Limb (tissue), 2 donors: Measurements from ENCODE around the gene TMSB15C.
"Not testable (repeated sequence)": the region's sequence is repeated elsewhere in the genome, so short reads cannot be mapped to it uniquely, and the experiment has no call there.

Source experiments
- DNase-seq, 2 donors: peaks; one replicate each; pipeline ENCODE4 v3.0.0-alpha.2; 2016; ENCODE audit errors: extremely low spot score in 2 of 2

TMSB15C gene

DNA sequence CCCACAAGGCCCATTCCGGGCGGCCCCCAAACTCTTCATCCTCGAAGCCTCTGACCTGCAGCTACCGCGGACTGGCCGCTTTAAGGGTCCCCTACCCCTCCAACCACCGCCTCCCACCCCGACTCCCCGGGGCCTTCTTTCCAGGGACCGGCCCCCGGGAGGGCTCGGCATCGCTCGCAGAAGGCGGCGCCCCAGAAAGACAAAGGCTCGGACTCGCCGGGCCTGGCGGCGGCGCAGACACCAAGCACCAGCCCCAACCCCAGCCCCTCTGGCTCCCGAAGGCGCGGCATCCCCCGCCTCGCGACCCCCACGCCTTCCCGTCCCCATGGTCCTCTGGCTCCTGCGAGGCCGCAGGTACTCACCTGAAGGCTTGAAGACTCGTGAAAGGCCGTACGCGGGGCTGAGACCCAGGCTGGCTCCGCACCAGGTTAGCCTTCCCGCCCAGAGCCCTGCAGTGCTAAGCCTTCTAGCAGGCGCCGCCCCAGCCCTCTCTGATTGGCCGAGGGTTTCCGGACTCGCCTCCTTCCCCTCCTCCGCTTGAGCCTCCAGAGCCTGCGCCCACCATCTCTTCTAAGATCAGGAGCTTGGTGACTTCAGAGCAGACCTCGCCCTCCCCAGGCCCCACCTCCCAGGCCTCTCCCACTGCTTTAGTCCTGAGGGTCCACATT is at the start of gene TMSB15C:
TMSB15C (minus strand) TSS at position 459 of the 668 bp plus-strand sequence.
- not testable (repeated sequence) for DNase-seq

DNA sequence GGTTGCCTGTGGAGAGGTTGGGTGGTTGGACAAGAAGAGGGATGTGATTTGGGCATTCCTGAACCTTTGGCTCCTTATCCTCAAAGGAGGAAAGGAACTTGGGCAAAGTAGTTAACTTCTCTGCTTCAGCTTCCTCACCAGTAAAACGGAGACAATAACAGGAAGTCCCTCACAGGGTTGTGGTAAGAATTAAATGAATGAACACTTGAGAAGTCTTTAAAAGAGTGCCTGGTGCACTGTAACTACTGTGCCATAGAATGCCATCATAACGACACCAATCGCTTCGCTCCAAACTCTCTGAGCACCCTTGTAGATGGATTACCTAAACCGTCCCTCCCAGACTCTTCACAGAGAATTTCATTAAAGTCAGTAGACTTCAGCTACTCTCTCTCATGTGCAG is 46.8 kb upstream of the TMSB15C start:
- no peak for DNase-seq

DNA sequence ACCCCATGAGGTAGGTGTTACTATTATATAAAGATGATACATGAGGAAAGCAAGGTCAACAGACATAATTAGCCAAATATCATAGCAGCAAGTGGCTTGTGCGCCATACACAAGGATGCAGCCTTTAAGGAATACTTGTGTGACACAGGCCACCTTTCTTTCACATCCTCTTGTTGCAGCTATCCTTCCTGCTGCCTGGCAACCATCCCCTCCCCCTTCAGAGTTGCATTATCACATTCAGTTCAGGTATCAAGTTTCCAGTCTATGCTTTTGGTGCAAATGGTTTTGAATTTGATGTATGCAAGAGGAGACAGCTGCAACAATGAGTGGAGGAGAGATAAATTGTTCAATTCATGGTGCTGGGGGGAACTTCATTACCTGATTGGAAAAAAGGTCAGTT is 42.7 kb upstream of the TMSB15C start:
- no peak for DNase-seq

DNA sequence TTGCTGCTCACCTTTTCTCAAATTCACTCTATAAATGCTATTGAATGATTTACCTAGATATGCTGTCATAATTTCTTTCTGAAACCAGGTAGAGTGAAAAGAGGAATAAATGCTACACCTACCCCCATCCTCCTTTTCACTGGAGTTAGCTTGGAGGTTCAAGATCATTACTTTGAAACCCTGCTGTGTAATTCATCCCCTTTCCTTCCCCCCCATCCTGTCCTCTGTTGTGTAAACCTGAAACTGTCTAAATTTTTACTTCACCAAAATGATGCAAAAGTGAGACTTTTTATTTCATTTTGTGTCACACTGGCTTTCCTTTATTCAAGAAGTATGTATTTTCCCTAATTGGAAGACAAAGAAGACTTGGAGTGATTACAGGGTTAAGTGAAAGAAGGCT is 41.7 kb upstream of the TMSB15C start:
- DNase-seq: no peak

DNA sequence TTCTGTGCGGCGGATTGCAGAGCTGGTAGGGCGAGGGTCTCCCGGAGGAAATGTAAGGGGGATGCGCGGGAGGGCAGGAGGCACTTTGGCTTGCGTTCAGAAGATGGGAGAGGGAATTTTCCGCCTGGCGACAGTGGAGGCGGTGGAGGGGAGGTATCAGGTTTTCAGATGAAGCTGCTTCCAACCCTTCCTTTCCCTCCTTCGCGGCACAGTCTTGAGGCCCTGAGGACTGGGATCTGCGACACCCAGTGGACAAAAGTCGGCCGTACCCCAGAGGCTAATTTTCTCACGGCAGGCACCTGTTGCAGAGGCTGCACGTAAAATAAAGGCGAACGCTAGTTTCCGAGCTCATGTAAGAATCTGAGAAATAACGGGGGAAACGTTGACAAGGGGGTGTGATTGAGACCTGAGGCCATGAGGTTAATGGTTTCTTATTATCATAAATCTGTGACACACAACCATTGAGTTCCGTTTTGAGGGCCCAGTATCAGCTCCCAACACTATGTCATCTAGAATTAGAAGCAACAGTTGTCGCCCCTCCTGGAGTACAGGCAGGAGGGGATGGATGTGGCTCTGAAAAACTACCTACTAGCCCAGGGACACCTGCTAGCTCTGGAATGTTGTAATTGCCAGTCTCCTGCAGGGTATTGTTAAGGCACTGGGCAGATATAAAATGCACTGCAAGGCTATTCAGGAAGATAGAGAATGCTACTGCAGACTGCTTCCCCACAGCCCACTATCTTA is 37.4 kb upstream of the TMSB15C start:
- DNase-seq: peak; percentile 3 to 60

DNA sequence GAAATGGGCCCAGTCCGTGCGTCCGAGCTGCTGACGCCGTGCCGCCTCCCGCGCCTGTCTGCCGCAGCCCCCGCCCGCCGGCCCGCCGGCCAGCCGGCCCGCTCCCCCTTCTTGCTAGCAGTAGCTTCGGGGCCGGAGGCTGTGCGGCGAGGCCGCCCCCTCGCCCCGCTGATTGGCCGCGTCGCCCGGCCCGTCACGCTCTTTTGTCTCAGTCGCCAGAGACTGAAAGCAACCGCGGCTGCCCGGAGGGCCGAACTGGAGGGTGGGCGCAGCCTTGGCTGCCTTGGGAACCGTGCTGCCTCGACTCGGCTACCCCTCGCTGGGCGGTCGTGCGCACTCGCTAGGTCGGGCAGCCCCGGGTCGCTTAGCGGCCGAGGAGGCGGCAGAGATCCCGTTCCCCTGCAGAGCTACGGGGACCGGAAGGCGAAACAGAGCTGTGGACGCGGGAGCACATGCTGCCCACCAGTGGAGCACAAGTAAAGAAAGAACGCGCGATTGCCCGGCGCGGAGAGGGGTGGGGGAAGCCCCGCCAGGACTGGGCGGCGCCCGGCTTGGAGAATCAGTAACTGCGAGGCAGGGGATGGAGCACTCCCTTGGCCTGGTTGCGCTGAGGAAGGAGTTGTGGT is 36.4 kb upstream of the TMSB15C start, which contains the start of gene ZCCHC18:
ZCCHC18 (plus strand) TSS at position 198 of the 626 bp plus-strand sequence. CDS start 1,589 bp downstream, outside the sequence.
- DNase-seq: peak; percentile 13 to 76

DNA sequence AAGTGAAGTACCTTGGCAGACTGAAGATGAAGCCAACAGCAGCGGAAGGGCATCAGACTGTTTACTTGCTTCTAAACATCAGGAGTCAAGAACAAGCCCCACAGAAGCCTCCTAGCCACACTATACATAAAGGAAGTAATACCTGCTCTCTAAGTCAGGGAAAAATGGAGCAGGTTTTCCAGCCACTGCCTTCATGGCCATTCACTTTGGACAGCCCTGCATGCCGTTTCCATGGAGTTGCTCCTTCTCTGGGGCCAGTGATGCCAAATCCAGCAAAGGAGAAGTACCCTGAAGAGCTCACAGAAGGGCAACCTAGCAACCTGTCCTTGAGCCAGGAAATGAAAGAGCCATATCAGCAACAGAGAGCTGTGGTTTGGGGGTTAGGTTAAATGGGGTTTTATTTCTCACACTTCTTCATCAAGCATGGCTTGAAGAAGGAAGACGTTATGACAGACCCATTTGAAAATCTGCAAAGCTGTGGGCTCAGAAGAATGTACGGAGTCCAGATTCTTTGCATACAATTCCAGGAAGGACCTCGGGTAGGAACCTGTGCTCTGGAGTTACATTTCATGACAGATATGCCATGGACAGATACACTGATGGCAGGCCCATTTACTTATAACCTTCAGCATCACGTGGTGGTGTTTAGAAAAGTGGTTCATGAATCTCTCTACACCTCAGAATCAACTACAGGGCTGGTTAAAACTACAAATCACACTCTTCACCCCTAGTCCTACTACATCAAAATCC is 34.6 kb upstream of the TMSB15C start:
- DNase-seq: not testable (repeated sequence)

DNA sequence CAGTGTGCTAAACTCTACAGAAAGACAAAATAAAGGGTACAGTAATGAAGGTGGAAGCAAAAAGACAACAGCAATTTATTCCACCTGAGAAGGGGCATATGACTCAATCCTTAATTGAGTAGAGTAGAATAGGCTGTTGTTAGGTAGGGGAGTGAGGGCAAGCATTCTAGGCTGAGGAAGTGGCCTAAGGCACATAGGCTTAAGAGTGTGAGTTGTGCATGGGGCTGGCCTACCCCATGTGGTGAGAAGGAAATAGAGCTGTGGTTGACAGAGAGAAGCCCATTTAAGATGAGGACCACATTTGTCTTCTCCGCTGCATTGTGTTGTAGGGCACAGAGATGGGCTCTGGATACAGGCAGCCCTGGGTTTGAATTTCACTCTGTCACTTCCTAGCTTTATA is 32.9 kb upstream of the TMSB15C start:
- no peak for DNase-seq

DNA sequence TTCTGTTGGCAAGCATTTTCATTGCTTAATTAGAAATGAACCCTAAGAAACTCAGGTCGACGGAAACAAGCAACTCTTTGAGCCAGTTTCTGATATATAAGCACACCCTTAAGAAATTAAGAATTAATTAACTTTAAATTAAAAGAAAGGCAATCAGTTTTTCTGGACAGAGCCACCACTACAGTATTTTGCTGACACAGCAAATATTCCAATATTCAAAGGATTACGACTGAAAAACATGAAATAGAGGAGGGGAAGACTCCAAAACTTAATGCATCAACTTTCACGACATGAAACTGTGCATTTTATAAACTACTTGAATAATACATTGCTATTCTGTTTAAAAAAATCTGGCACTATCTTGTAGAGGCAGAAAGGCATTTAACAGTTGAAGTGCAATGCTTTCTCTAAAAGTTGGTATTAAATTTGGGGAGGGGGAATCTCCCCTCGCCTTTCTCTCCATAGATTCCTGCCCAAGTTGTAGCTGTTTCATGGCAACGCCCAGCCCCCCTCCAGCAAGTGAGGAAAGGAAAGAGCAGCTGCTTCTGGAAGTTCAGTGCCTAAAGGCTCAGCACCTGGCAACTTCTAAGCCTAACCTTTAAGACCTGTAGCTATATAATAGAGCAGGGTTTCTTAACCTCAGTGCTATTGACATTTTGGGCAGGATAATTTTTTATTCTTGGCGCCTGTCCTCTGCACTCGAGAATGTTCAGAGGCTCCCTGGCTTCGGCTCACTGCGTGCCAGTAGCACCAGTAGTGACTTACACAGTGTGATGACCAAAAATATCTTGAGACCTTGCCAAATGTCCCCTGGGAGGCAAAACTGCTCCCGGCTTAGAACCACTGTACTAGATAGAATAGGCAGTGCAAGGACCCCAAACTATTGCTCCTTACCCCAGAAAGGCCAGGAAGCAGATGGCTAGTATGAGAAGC is 29.6 kb upstream of the TMSB15C start:
- DNase-seq: no peak

DNA sequence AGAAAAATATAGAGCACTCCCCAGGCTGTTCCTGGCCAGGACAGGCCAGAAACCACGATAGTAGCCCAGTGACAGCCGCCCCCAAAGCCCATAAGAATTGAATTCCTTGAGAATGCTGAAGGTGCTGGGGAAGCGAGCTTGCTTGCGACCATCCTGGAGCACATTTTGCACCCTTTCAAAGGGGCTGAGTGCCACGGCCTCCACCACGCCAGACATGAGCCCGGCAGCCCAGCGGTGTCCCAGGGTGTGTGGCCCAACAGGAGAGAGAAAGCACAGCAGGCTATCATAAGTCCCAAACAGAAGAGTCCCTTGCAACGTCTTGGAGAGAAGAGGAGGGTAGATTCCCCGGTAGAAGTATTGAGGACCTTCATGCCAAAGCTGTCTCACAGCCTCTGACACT is 28.6 kb upstream of the TMSB15C start:
- DNase-seq: no peak

DNA sequence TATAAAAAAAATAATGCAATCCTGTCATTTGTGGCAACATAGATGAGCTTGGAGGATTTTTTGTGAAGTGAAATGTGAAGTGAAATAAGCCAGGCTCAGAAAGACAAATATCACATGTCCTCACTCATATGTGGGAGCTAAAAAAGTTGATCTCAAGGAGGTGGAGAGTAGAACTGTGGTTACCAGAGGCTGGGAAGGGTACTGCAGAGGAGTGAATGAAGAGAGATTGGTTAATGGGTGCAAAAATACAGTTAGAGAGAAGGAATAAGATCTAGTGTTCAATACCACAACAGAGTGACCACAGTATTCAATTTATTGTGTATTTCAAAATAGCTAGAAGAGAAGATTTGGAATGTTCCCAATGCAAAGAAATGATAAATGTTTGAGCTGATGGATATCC is 22.9 kb upstream of the TMSB15C start:
- no peak for DNase-seq

DNA sequence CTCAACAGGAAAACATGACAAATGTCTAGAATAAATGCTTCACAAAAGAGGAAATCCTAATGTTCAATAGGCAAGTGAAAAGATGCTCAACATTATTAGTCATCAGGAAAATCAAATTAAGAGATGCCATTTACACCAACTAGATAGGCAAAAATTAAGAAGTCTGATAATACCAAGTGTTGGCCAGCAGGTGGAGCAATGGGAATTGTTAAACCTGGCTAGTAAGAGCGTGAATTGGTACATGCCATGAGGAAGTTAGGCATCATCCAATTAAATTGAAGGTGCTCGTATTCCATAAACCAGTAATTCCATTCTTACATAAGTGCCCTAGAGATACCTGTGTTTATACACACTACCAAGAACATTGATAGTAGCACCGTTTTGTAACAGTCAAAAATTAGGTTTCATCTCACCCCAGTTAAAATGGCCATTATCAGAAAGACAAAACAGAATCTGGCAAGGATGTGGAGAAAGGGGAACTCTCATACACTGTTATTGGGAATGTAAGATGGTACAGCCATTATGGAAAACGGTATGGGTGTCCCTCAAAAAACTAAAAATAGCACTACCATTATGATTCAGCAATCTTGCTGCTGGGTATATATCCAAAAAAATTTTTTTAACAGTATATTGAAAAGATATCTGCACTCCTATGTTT is 22.2 kb upstream of the TMSB15C start:
- DNase-seq: peak; percentile 35 to 46

DNA sequence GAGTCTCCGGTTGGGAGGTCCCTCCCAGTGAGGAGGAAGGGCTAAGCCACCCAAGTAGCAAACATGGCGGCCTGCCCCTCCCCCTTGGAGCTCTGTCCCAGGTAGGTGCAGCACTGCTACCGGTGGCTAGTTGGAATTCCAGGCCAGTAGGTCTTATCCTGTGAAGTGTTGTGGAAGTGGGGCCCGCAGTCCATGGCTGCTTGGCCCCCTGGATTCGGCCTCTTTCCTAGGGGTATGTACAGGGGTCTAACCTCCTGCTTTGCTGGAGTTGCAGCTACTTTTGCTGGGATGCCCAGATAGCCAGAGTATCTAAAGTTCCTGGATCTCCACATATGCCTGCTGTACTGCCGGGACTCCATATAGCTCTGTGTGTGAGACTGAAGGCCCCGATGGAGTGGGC is 9.9 kb upstream of the TMSB15C start:
- DNase-seq: no peak

DNA sequence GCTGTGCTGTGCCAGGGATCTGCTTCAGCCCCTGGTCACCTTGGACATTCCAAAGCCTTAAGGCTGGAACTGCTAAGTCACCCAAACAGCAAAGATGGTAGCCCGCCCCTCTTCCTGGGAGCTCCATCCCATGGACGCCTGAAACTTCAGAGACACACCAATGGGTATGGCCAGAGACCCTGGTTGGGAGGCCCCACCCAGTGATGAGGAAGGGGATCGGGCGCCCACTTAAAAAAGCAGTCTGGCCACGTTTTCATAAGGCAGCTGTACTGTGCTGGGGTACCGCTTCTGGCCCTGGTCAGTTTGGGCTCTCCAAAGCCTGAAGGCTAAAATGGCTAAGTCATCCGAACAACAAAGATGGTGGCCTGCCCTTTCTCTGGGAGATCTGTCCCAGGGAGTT is 9.4 kb upstream of the TMSB15C start:
- no peak for DNase-seq

DNA sequence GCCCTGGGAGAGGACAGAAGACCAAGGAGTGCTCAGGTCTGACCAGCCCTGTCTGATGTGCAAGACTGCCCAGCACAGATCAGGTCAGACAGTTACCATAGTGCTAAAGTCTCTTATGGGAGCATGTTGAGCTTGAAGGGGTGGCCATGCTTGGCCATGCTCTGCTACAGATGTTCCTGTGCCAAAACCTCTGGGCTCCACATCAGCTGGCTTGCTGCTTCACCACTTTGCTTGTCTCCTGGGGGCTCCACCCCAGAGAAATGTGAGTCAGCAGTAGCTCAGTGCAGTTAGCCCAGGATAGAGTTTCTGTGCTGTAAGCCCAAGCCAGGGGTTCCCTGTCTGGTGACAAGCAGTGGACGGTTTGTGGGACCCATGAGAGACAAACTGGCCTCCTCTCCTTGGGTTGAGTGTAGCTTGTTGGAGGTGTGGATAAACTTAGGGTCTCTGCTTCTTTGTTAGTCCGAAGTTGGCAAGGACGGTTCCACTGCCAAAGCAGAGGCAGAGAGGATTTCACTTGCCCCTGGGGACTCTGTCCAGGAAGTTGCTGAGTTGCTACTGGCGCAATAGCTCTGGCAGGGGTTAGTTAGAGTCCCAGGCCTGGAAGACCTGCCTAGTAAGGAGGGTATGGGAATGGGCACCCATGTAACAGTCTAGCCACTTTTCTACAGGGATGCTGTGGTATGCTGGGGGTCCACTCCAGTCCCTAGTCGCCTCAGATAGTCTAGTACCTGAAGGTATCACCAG is 8.7 kb upstream of the TMSB15C start:
- no peak for DNase-seq

DNA sequence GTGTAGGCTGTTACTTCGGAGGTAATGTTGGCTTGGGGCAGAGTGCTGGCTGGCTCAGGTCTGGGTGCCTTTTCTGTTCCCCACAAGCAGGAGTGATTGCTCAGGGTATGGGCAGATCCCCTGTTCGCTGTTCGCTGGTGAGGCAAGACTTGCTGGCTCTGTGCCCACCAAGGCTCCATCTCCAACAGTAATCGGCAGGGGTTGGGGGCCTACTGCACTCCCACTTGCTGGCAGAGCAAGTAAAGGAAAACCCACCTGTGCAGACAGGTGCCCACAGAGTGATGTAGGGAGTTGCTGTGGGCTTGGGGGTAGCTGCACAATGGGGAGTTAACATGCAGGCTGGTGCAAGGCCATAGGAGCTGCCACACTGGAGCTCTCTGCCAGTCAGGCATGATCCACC is 8.0 kb upstream of the TMSB15C start:
- DNase-seq: no peak

DNA sequence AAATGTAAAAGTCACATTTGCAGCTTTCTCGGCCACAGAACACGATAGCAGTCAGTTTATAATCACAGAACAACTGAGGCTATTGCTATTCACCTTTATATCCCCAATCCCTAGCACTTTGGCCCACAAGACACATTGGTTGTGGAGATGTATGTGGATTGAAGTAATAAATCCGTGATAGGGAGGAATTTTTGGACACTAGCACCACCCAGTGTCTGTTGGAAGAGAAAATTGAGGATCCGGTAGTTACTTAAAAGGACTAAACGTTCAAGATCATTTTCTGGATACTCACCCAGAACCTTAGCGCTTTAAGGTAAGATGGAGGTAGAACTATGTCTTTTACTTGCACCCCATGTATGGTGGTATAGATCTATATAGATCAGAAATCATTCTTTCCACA is 1.8 kb upstream of the TMSB15C start:
- not testable (repeated sequence) for DNase-seq

DNA sequence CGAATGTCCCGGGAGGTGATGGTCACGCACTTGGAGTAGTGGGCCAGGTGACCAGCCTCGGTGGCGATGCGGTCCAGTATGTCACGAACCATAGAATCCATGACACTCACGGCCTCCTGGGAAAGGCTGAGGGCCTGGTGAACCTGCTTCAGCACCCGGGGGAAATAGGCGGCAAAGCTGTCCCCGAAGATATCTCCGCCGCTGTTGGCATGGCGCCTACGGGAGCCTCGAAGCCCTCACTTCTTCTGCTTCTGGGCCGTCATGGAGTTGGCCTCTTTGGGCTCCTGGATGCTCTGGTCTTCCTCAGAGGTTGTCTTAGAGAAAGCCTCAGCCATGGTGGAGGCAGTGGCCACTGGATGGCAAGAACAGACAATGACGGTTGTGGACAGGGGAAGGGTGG is 13.4 kb downstream of the TMSB15C start:
- not testable (repeated sequence) for DNase-seq

DNA sequence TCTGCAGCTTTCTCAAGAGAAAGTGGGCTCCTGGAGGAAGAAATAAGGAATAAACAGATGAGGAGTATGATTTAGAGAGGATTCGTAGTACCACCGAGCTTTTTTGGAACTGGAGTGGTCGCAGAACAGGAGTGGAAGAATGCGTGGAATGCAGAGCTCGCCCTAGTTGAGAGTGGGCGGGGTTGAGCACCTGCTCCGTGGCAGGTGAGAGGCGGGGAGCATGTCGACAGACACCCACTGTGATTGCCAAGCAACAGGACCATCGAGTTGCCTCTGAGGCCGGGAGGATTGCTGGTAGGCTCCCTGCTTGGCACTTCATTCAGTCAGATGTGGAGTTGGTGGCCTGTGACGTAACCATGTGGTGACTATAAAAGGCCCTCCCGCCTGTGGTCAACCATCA is 21.1 kb downstream of the TMSB15C start:
- DNase-seq: not testable (repeated sequence)
